Heart left ventricle (tissue), 13 donors: ENCODE results near the gene ETF1.

ENCODE experiments used
- CTCF ChIP-seq, 12 donors: fragments of 200-600 bp; sonication (generic) in 4 of 12; IDR thresholded peaks; one replicate each; pipeline versions ENCODE4 v1.5.0 to v1.8.0; 2018 to 2022; ENCODE audit warnings: antibody characterized with exemption in 12 of 12, mild to moderate bottlenecking in 5 of 12
- POLR2A ChIP-seq, 2 donors: fragments of 450-650 bp; IDR thresholded peaks; one replicate each; pipeline ENCODE4 v1.6.1; 2017; ENCODE audit warnings: antibody characterized with exemption in 2 of 2, mild to moderate bottlenecking in 2 of 2, moderate library complexity in 2 of 2
- donor health status: ischemic (EF 13 %, LVEDD 7.1; RV severe dilation, severe dysfunction).
- donor health status: DM: no; HTN: yes; CAD: no.
- donor health status: DM: no; HTN: no; CAD: no.
- donor health status: ischemic (EF 25% LVEDD 6.9; RV normal size, moderate dysfunction).
- donor health status: ischemic (EF 25% LVEDD 5.7; RV mildly dilated, moderate dysfunction).
- donor health status: ischemic (EF 35%, LVEDD 5.7; RV mildly dilated, moderate dysfunction).
- donor health status: nonischemic (EF 11% LVEDD 7.7; RV severe dilation, severe dysfunction).
- donor health status: DM: yes; HTN: yes; CAD: no.
- donor health status: PGD.
- donor health status: ischemic (EF 29% LVEDD 5.4; RV normal size, mild dysfunction).
- donor health status: nonischemic (EF 23%, LVEDD 6.1; RV moderate dilation, normal function).

GRCh38 chr5:138469540-138470321, 73.3 kb downstream of the ETF1 start:
- TF ChIP-seq CTCF (IDR thresholded peaks at IDR 0.05) (no peak), POLR2A (IDR thresholded peaks at IDR 0.05) (no peak)
